Psoas muscle (tissue), 8 donors: ENCODE results near the gene GLRX2. TPM values are rescaled to one million over a fixed set of nuclear protein-coding genes. Genes with fewer than 3 reads are reported as not detected.
A peak's percentile ranks its signal among the peaks of the same experiment; 100 is the strongest.

Experiments
- ATAC-seq, 4 donors: fragments of 200-7000 bp; cut with Tn5 transposase; one replicate each; pipeline ENCODE4 v1.9.1; 2020; ENCODE audit warnings: moderate library complexity in 3 of 4, mild to moderate bottlenecking in 2 of 4
- DNase-seq, 2 donors: peaks; one replicate each; pipeline ENCODE4 v3.0.0-alpha.2; 2020
- H3K27ac ChIP-seq: fragments of 200-600 bp; one replicate; pipeline ENCODE4 v1.8.0; 2022
- H3K27me3 ChIP-seq, 3 donors: fragments of 200-600 bp in 1 of 3; one replicate each; pipeline versions ENCODE4 v1.6.1 to v1.8.0; 2013 to 2022; ENCODE audit warnings: low read length in 2 of 3, mild to moderate bottlenecking in 2 of 3, moderate library complexity in 1 of 3; ENCODE audit not compliant: insufficient read depth in 3 of 3
- H3K36me3 ChIP-seq, 2 donors: fragments of 200-600 bp in 1 of 2; one replicate each; pipeline versions ENCODE4 v1.6.1 to v1.8.0; 2013 to 2022; ENCODE audit warnings: low read depth in 1 of 2, mild to moderate bottlenecking in 1 of 2, moderate library complexity in 1 of 2; ENCODE audit not compliant: insufficient read depth in 1 of 2
- H3K4me1 ChIP-seq: fragments of 200-600 bp; one replicate; pipeline ENCODE4 v1.8.0; 2022
- H3K4me3 ChIP-seq: fragments of 200-600 bp; one replicate; pipeline ENCODE4 v1.8.0; 2022; ENCODE audit warnings: mild to moderate bottlenecking
- H3K9me3 ChIP-seq: fragments of 200-600 bp; one replicate; pipeline ENCODE4 v1.8.0; 2022
- CTCF ChIP-seq: fragments of 200-600 bp; IDR thresholded peaks from one replicate; pipeline ENCODE4 v1.8.0; 2022; ENCODE audit warnings: antibody characterized with exemption
- WGBS, 3 donors: extraction: QIAGEN DNeasy Blood & Tissue Kit; methylation state at CpG; one replicate each; pipeline versions ENCODE4 v1.1.6 to v1.1.7; 2013; 5-methylcytosine and 5-hydroxymethylcytosine counted together
- intact Hi-C, 2 donors: fragments of 100-400 bp; cut with DNase I; formaldehyde crosslinking; loops; one replicate each; pipeline versions ENCODE4 v1.11.0 to v1.14.2; 2022
- polyA plus RNA-seq, 3 donors: library from polyadenylated mRNA; stranded (reverse); fragments of 200-250 nt; gene quantifications; one replicate each; pipeline ENCODE4 v1.2.3, GENCODE V29; 2013
- total RNA-seq, 4 donors: library from RNA; stranded (reverse); fragmentation: NEBNext Ultra II Directional in 2 of 4; extraction: Animal tissue kit (Norgen Biotek cat#: 25700) in 2 of 4; gene quantifications; one replicate each; pipeline versions ENCODE4 v1.2.1 to v1.2.4, GENCODE V29; 2021 to 2023
- donor health status: healthy with polysubstance abuse.
- donor health status: DM: no; HTN: no; CAD: no; lungs with moderate emphysema.
- donor health status: Bipolar disorder and iron deficiency.
- donor health status: healthy.
- donor health status: DM: yes; HTN: yes; CAD: no.
- donor health status: DM: no; HTN: no; CAD: no.
- donor health status: DM: no; HTN: no; CAD: no.
- donor health status: DM: yes; HTN: yes; CAD: no.

The GLRX2 gene
- total and polyA plus RNA-seq, 7 donors, result 41.3 to 97.9 (median 59.5) TPM

- intact Hi-C loops, result no loop called here
- peaks cover 23% of the 10 kb centered on the region for H3K4me1 ChIP-seq
- H3K27ac ChIP-seq, result peak overlapping the region; percentile 94
- TF ChIP-seq CTCF, result no peak
- ATAC-seq, result no peak
- DNase-seq, result no peak
- H3K9me3 ChIP-seq, result no peaks in the 10 kb centered on the region
- H3K36me3 ChIP-seq, result no peaks in the 10 kb centered on the region
- peak overlapping the region; percentile 55 for H3K4me3 ChIP-seq
- no peaks in the 10 kb centered on the region for H3K27me3 ChIP-seq
Observed at GRCh38 chr1:193113992-193114332, 8.7 kb upstream of the GLRX2 start.

- ATAC-seq (no peak), DNase-seq (no peak)
- Histone ChIP-seq H3K4me3 (no peak overlapping the region), H3K27ac (no peak overlapping the region), H3K27me3 (no peaks in the 10 kb centered on the region), H3K4me1 (peaks cover 23% of the 10 kb centered on the region), H3K36me3 (no peaks in the 10 kb centered on the region), H3K9me3 (no peaks in the 10 kb centered on the region)
- intact Hi-C loops, result no loop called here
- no peak for TF ChIP-seq CTCF
- WGBS, 3 donors, result 71 to 84% (median 79%) methylated on average over 9 of the region's 9 CpGs
Observed at GRCh38 chr1:193113258-193113991, 8.2 kb upstream of the GLRX2 start.

- Histone ChIP-seq H3K27me3 (no peaks in the 10 kb centered on the region), H3K9me3 (no peaks in the 10 kb centered on the region), H3K36me3 (no peaks in the 10 kb centered on the region), H3K27ac (peak overlapping the region; percentile 84), H3K4me3 (peak overlapping the region; percentile 23), H3K4me1 (peaks cover 20% of the 10 kb centered on the region)
- no peak for TF ChIP-seq CTCF
- intact Hi-C loops, result no loop called here
- 36 to 49% (median 39%) methylated on average over 6 of the region's 6 CpGs for WGBS, 3 donors
- ATAC-seq (peak; percentile 66 to 75 (median 74)), DNase-seq (peak; percentile 71 to 75)
Observed at GRCh38 chr1:193111641-193112090, 6.5 kb upstream of the GLRX2 start.

GRCh38 chr1:193110864-193111263, 5.7 kb upstream of the GLRX2 start:
- TF ChIP-seq CTCF, result no peak
- WGBS, 3 donors, result 89 to 93% (median 91%) methylated on average over 3 of the region's 3 CpGs
- intact Hi-C loops, result no loop called here
- DNase-seq (no peak), ATAC-seq (no peak)
- Histone ChIP-seq H3K27me3 (no peaks in the 10 kb centered on the region), H3K9me3 (no peaks in the 10 kb centered on the region), H3K27ac (no peak overlapping the region), H3K36me3 (no peaks in the 10 kb centered on the region), H3K4me1 (peaks cover 20% of the 10 kb centered on the region), H3K4me3 (no peak overlapping the region)

GRCh38 chr1:193110246-193110645, 5.0 kb upstream of the GLRX2 start:
- no peaks in the 10 kb centered on the region for H3K36me3 ChIP-seq
- intact Hi-C loops, result no loop called here
- no peak for TF ChIP-seq CTCF
- H3K9me3 ChIP-seq, result no peaks in the 10 kb centered on the region
- ATAC-seq, result no peak
- H3K27me3 ChIP-seq, result no peaks in the 10 kb centered on the region
- no peak overlapping the region for H3K27ac ChIP-seq
- H3K4me1 ChIP-seq, result peaks cover 21% of the 10 kb centered on the region
- no peak for DNase-seq
- no peak overlapping the region for H3K4me3 ChIP-seq
- 83 to 97% (median 96%) methylated on average over 1 of the region's 1 CpG for WGBS, 3 donors
